HepG2 (cell line): ENCODE measurements around the gene CFAP61.

Source experiments
- CTCF ChIP-seq: sonication (generic); formaldehyde crosslinking; IDR thresholded peaks from 2 replicates; pipeline ENCODE4 v1.5.0; 2020; ENCODE audit warnings: mild to moderate bottlenecking, missing genetic modification reagents, moderate library complexity
- EZH2 ChIP-seq: conservative IDR thresholded peaks from 2 replicates; pipeline ENCODE4 v1.6.1; 2012; ENCODE audit warnings: mild to moderate bottlenecking, low read depth, low read length, moderate library complexity

GRCh38 chr20:20329564-20329963 is 277.2 kb downstream of the CFAP61 start:
- TF ChIP-seq EZH2 (no peak), CTCF (no peak)
